Trophoblast cell (in vitro differentiated cells and primary cell): ENCODE data around the gene CHST2.
A peak's percentile ranks its signal among the peaks of the same experiment; 100 is the strongest.

Experiments
- DNase-seq, 2 donors: peaks; one replicate each; pipeline ENCODE4 v3.0.0-alpha.2; 2016
- H2AFZ ChIP-seq: 2 replicates; pipeline ENCODE4 v1.6.1; 2013; ENCODE audit warnings: low read length, moderate library complexity, mild to moderate bottlenecking; ENCODE audit not compliant: insufficient read depth, poor library complexity
- H2AK5ac ChIP-seq: 2 replicates; pipeline ENCODE4 v1.6.1; 2013; ENCODE audit warnings: mild to moderate bottlenecking, low read length
- H2BK120ac ChIP-seq: 2 replicates; pipeline ENCODE4 v1.6.1; 2013; ENCODE audit warnings: low read length, mild to moderate bottlenecking, moderate library complexity; ENCODE audit not compliant: insufficient read depth, poor library complexity
- H2BK12ac ChIP-seq: 2 replicates; pipeline ENCODE4 v1.6.1; 2013; ENCODE audit warnings: mild to moderate bottlenecking, low read length, moderate library complexity
- H2BK5ac ChIP-seq: 2 replicates; pipeline ENCODE4 v1.6.1; 2013; ENCODE audit warnings: low read length, low read depth, moderate library complexity, mild to moderate bottlenecking; ENCODE audit not compliant: poor library complexity
- H3K14ac ChIP-seq: 2 replicates; pipeline ENCODE4 v1.6.1; 2013; ENCODE audit warnings: mild to moderate bottlenecking, low read length
- H3K18ac ChIP-seq: 2 replicates; pipeline ENCODE4 v1.6.1; 2013; ENCODE audit warnings: mild to moderate bottlenecking, low read length
- H3K23ac ChIP-seq: 2 replicates; pipeline ENCODE4 v1.6.1; 2013; ENCODE audit warnings: low read length
- H3K27ac ChIP-seq: 2 replicates; pipeline ENCODE4 v1.5.1; 2013; ENCODE audit warnings: low read depth, mild to moderate bottlenecking, inconsistent platforms, low read length, moderate library complexity
- H3K27me3 ChIP-seq: 2 replicates; pipeline ENCODE4 v1.6.1; 2013; ENCODE audit warnings: inconsistent platforms, mild to moderate bottlenecking, low read length, moderate library complexity; ENCODE audit not compliant: insufficient read depth
- H3K36me3 ChIP-seq, 2 experiments: 1 replicate in 1 of 2; 2 replicates in 1 of 2; pipeline ENCODE4 v1.6.1; 2013; ENCODE audit warnings: low read length in 2 of 2, mild to moderate bottlenecking in 2 of 2, moderate library complexity in 1 of 2; ENCODE audit not compliant: insufficient read depth in 2 of 2, control insufficient read depth in 1 of 2
- H3K4ac ChIP-seq: 2 replicates; pipeline ENCODE4 v1.6.1; 2013; ENCODE audit warnings: low read depth, mild to moderate bottlenecking, low read length, moderate library complexity
- H3K4me1 ChIP-seq, 2 experiments: 1 replicate in 1 of 2; 2 replicates in 1 of 2; pipeline ENCODE4 v1.6.1; 2013; ENCODE audit warnings: low read length in 2 of 2, mild to moderate bottlenecking in 2 of 2, moderate library complexity in 1 of 2; ENCODE audit not compliant: insufficient read depth in 2 of 2, control insufficient read depth in 1 of 2
- H3K4me2 ChIP-seq: 2 replicates; pipeline ENCODE4 v1.6.1; 2013; ENCODE audit warnings: inconsistent platforms, mild to moderate bottlenecking, low read length, moderate library complexity
- H3K4me3 ChIP-seq: 2 replicates; pipeline ENCODE4 v1.5.1; 2013; ENCODE audit warnings: mild to moderate bottlenecking, low read depth, low read length, inconsistent platforms
- H3K79me1 ChIP-seq: one replicate; pipeline ENCODE4 v1.6.1; 2013; ENCODE audit warnings: low read length
- H3K79me2 ChIP-seq: 2 replicates; pipeline ENCODE4 v1.6.1; 2013; ENCODE audit warnings: low read length, mild to moderate bottlenecking; ENCODE audit not compliant: control insufficient read depth, insufficient read depth, poor library complexity
- H3K9ac ChIP-seq: 2 replicates; pipeline ENCODE4 v1.6.1; 2013; ENCODE audit warnings: mild to moderate bottlenecking, low read length
- H3K9me3 ChIP-seq: 2 replicates; pipeline ENCODE4 v1.6.1; 2013; ENCODE audit warnings: low read depth, mild to moderate bottlenecking, control low read depth, inconsistent platforms, low read length; ENCODE audit not compliant: insufficient read depth
- H4K12ac ChIP-seq: 2 replicates; pipeline ENCODE4 v1.6.1; 2013; ENCODE audit warnings: low read depth, mild to moderate bottlenecking, low read length, moderate library complexity
- H4K8ac ChIP-seq: 2 replicates; pipeline ENCODE4 v1.6.1; 2013; ENCODE audit warnings: low read depth, mild to moderate bottlenecking, low read length, moderate library complexity
- H4K91ac ChIP-seq: one replicate; pipeline ENCODE4 v1.6.1; 2013; ENCODE audit warnings: low read depth, mild to moderate bottlenecking, low read length, moderate library complexity
- WGBS: extraction: QIAGEN DNeasy Blood & Tissue Kit; methylation state at CpG from one replicate; pipeline ENCODE4 v1.1.7; 2013; ENCODE audit warnings: missing lambda C conversion rate; ENCODE audit not compliant: insufficient read length, insufficient coverage; ENCODE audit errors: extremely low coverage; 5-methylcytosine and 5-hydroxymethylcytosine counted together

CHST2 gene

GRCh38 chr3:143122608-143123352 lies 3.2 kb downstream of the CHST2 start:
- no peak overlapping the region for H4K91ac ChIP-seq

GRCh38 chr3:143123353-143123984 lies 3.9 kb downstream of the CHST2 start:
- H3K27me3 ChIP-seq, result peaks cover 25% of the 10 kb centered on the region

More at GRCh38 chr3:143122608-143123352, 3.2 kb downstream of the CHST2 start:
- no peak for DNase-seq
- Histone ChIP-seq H3K14ac (no peak overlapping the region), H2AFZ (no peak overlapping the region), H3K23ac (no peak overlapping the region), H4K8ac (no peak overlapping the region), H2BK12ac (no peak overlapping the region), H3K9ac (no peak overlapping the region), H2BK120ac (no peak overlapping the region), H3K27ac (no peak overlapping the region), H3K36me3 (no peaks in the 10 kb centered on the region), H3K4me3 (no peak overlapping the region), H3K18ac (no peak overlapping the region), H2AK5ac (no peak overlapping the region), H2BK5ac (no peak overlapping the region), H3K4ac (no peak overlapping the region), H3K4me1 (peaks cover 13 to 16% of the 10 kb centered on the region in 2 experiments), H3K9me3 (peaks cover 9% of the 10 kb centered on the region), H3K4me2 (no peak overlapping the region), H3K27me3 (peaks cover 27% of the 10 kb centered on the region), H3K79me2 (no peaks in the 10 kb centered on the region), H3K79me1 (no peaks in the 10 kb centered on the region), H4K12ac (no peak overlapping the region)
- no CpG with 5 or more reads among the region's 4 CpGs for WGBS

DNA sequence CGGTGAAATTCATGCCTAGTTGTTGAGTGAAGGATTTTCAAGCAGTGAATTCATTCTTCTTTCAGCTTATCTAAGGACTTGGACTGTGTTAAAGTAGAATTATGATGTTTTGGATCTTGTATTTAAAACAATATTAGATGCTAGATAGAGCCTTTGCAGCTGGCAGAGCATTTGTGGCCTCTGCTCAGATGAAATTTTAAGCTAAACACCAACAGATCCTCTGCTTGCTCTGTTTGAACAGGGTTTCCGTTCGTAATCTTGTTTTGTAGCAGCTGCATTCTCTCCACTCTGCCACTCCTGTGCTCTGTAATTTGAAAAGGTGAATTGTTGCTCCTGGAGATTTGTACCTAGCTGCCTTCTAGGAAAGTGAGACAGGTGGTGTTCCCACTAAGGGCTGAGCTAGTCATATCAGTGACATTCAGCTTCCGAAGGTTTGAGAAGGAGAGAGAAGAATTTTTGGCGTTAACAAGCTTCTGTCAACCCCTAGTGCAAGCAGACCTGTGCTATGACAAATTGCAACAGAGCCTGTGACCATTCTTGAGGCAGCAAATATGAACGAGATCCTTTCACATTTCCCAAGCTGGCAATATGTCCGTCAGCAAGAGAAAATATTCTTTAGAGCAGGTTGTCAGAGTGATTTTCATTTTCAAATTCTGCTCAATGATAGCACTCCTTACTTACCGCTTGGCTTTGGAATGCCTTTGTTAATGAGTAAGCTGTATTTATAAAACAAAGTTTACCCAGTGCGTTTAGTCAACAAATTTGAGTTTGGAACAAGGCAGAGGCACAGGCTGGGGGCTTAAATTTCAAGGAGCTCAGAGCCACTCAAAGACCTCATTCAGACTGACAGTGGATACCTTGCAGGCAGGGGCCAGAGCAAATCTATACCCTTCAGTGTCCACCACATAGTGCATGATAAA lies 5.3 kb downstream of the CHST2 start:
- Histone ChIP-seq H2BK5ac (no peak overlapping the region), H4K12ac (no peak overlapping the region), H3K4me3 (no peak overlapping the region), H3K9ac (no peak overlapping the region), H3K4me1 (peaks cover 12 to 13% of the 10 kb centered on the region in 2 experiments), H3K4ac (no peak overlapping the region), H3K4me2 (no peak overlapping the region), H3K36me3 (no peaks in the 10 kb centered on the region), H2AFZ (no peak overlapping the region), H2BK12ac (no peak overlapping the region), H4K8ac (no peak overlapping the region), H2BK120ac (no peak overlapping the region), H3K23ac (no peak overlapping the region), H4K91ac (no peak overlapping the region), H3K27me3 (peaks cover 14% of the 10 kb centered on the region), H3K79me1 (no peaks in the 10 kb centered on the region), H3K27ac (no peak overlapping the region), H2AK5ac (no peak overlapping the region), H3K79me2 (no peaks in the 10 kb centered on the region), H3K14ac (no peak overlapping the region), H3K9me3 (peaks cover 8% of the 10 kb centered on the region), H3K18ac (no peak overlapping the region)
- no CpG with 5 or more reads among the region's 9 CpGs for WGBS
- DNase-seq, result peak in 1 of 2 donors; percentile 10

More at GRCh38 chr3:143123353-143123984, 3.9 kb downstream of the CHST2 start:
- Histone ChIP-seq H3K4me1 (peaks cover 13 to 16% of the 10 kb centered on the region in 2 experiments), H3K4me2 (no peak overlapping the region), H3K79me1 (no peaks in the 10 kb centered on the region), H3K9ac (no peak overlapping the region), H3K36me3 (no peaks in the 10 kb centered on the region), H4K91ac (no peak overlapping the region), H3K9me3 (peaks cover 9% of the 10 kb centered on the region), H4K8ac (no peak overlapping the region), H2AK5ac (no peak overlapping the region), H4K12ac (no peak overlapping the region), H3K27ac (no peak overlapping the region), H2BK5ac (no peak overlapping the region), H2BK12ac (no peak overlapping the region), H3K23ac (no peak overlapping the region), H3K4ac (no peak overlapping the region), H2BK120ac (no peak overlapping the region), H3K18ac (no peak overlapping the region), H2AFZ (no peak overlapping the region), H3K4me3 (no peak overlapping the region), H3K14ac (no peak overlapping the region), H3K79me2 (no peaks in the 10 kb centered on the region)
- peak in 1 of 2 donors; percentile 13 for DNase-seq
- no CpG with 5 or more reads among the region's 7 CpGs for WGBS

- H3K27me3 ChIP-seq, result no peaks in the 10 kb centered on the region
- no peak overlapping the region for H4K8ac ChIP-seq
- H2AFZ ChIP-seq, result no peak overlapping the region
- H2BK12ac ChIP-seq, result no peak overlapping the region
- H3K4ac ChIP-seq, result no peak overlapping the region
- no peak overlapping the region for H4K91ac ChIP-seq
- no peaks in the 10 kb centered on the region for H3K79me2 ChIP-seq
- no peaks in the 10 kb centered on the region for H3K79me1 ChIP-seq
- H2BK120ac ChIP-seq, result no peak overlapping the region
- H3K4me2 ChIP-seq, result no peak overlapping the region
- no peak overlapping the region for H3K14ac ChIP-seq
- no peaks in the 10 kb centered on the region for H3K36me3 ChIP-seq
- no peak overlapping the region for H3K9ac ChIP-seq
- H3K27ac ChIP-seq, result no peak overlapping the region
- H4K12ac ChIP-seq, result no peak overlapping the region
- H3K23ac ChIP-seq, result no peak overlapping the region
- no peak for DNase-seq
- no peaks in the 10 kb centered on the region for H3K4me1 ChIP-seq
- no peak overlapping the region for H2BK5ac ChIP-seq
- H2AK5ac ChIP-seq, result no peak overlapping the region
- H3K9me3 ChIP-seq, result no peaks in the 10 kb centered on the region
- WGBS, result no CpG with 5 or more reads among the region's 3 CpGs
- H3K4me3 ChIP-seq, result no peak overlapping the region
- no peak overlapping the region for H3K18ac ChIP-seq
Measured at GRCh38 chr3:143127801-143128200, 8.2 kb downstream of the CHST2 start.
